H1 (cell line): ENCODE measurements around the gene SPARCL1. TPM values are rescaled to one million over a fixed set of nuclear protein-coding genes. Genes with fewer than 3 reads are reported as not detected.

ENCODE experiments used
- CTCF ChIA-PET: fragments of 300-600 bp; sonication (Branson Sonifier 250); formaldehyde crosslinking; loops from one replicate; lab custom pipeline; 2021; ENCODE audit not compliant: partially characterized antibody; lab: Charles Lee
- POLR2A ChIA-PET: fragments of 300-600 bp; sonication (Branson Sonifier 250); formaldehyde crosslinking; loops from one replicate; lab custom pipeline; 2021; ENCODE audit warnings: inconsistent platforms; ENCODE audit not compliant: partially characterized antibody; lab: Charles Lee
- DNase-seq, 2 experiments: peaks; one replicate each; pipeline versions ENCODE4 v3.0.0 to v3.0.0-alpha.2; 2010 to 2022; ENCODE audit warnings: low spot score in 2 of 2, low read depth in 1 of 2, mixed read lengths in 1 of 2
- FAIRE-seq: peaks from 2 replicates; lab custom pipeline; 2011; peaks lifted over from hg19 to GRCh38; lab: Jason Lieb, UNC
- H2AFZ ChIP-seq: 2 replicates; pipeline ENCODE4 v1.8.1; 2012; ENCODE audit warnings: low read length, inconsistent platforms
- H2AK5ac ChIP-seq: 2 replicates; pipeline ENCODE4 v1.6.1; 2013; ENCODE audit warnings: low read depth, low read length
- H2BK120ac ChIP-seq: replicated peaks from 2 replicates; pipeline ENCODE3; 2013; ENCODE audit warnings: low read depth, low read length, inconsistent platforms
- H2BK12ac ChIP-seq: 2 replicates; pipeline ENCODE4 v1.6.1; 2013; ENCODE audit warnings: low read depth, low read length
- H2BK15ac ChIP-seq: 2 replicates; pipeline ENCODE4 v1.6.1; 2013; ENCODE audit warnings: low read length
- H2BK20ac ChIP-seq: 2 replicates; pipeline ENCODE4 v1.6.1; 2013; ENCODE audit warnings: low read length
- H2BK5ac ChIP-seq: 2 replicates; pipeline ENCODE4 v1.6.1; 2013; ENCODE audit warnings: low read depth, low read length
- H3K14ac ChIP-seq: 2 replicates; pipeline ENCODE4 v1.6.1; 2013; ENCODE audit warnings: inconsistent platforms; ENCODE audit not compliant: insufficient read length
- H3K18ac ChIP-seq: 2 replicates; pipeline ENCODE4 v1.6.1; 2013; ENCODE audit warnings: low read length; ENCODE audit errors: extremely low read depth
- H3K23ac ChIP-seq: 2 replicates; pipeline ENCODE4 v1.6.1; 2013; ENCODE audit warnings: inconsistent platforms; ENCODE audit not compliant: insufficient read length
- H3K23me2 ChIP-seq: 2 replicates; pipeline ENCODE4 v1.6.1; 2013; ENCODE audit warnings: low read depth, low read length
- H3K27ac ChIP-seq: 2 replicates; pipeline ENCODE4 v1.6.1; 2011; ENCODE audit warnings: low read depth, low read length, inconsistent platforms
- H3K27me3 ChIP-seq, 4 experiments: replicated peaks in 1 of 4; 1 replicate in 1 of 4; 2 replicates in 3 of 4; pipeline versions ENCODE4 v1.6.1 to v1.8.1; 2011 to 2013; ENCODE audit warnings: low read length in 3 of 4, mild to moderate bottlenecking in 3 of 4, inconsistent platforms in 2 of 4, mixed read lengths in 2 of 4, moderate library complexity in 1 of 4; ENCODE audit not compliant: control insufficient read depth in 3 of 4, insufficient read depth in 3 of 4; ENCODE audit errors: extremely low read depth in 1 of 4
- H3K36me3 ChIP-seq, 4 experiments: 2 replicates each; pipeline versions ENCODE4 v1.6.1 to v1.8.1; 2011 to 2013; ENCODE audit warnings: mild to moderate bottlenecking in 4 of 4, low read length in 3 of 4, moderate library complexity in 2 of 4, control low read depth in 1 of 4, inconsistent platforms in 1 of 4; ENCODE audit not compliant: insufficient read depth in 4 of 4, control insufficient read depth in 2 of 4
- H3K4ac ChIP-seq: replicated peaks from 2 replicates; pipeline ENCODE3; 2013; ENCODE audit warnings: low read length, low read depth, mixed read lengths, inconsistent platforms; ENCODE audit not compliant: insufficient read length
- H3K4me1 ChIP-seq, 4 experiments: replicated peaks in 1 of 4; 1 replicate in 1 of 4; 2 replicates in 3 of 4; pipeline versions ENCODE4 v1.6.1 to v1.8.1; 2011 to 2013; ENCODE audit warnings: low read length in 3 of 4, inconsistent platforms in 2 of 4, mixed read lengths in 1 of 4; ENCODE audit not compliant: insufficient read depth in 4 of 4, control insufficient read depth in 3 of 4
- H3K4me2 ChIP-seq, 2 experiments: 2 replicates each; pipeline versions ENCODE4 v1.6.1 to v1.8.1; 2011 to 2013; ENCODE audit warnings: low read depth in 2 of 2, low read length in 2 of 2, control low read depth in 1 of 2, inconsistent platforms in 1 of 2, mild to moderate bottlenecking in 1 of 2; ENCODE audit not compliant: insufficient read depth in 1 of 2
- H3K4me3 ChIP-seq, 4 experiments: fragments of 200-600, 300-600 bp in 1 of 4; sonication (generic), shearing (Covaris generic), sonication (Bioruptor Twin) in 1 of 4; 2 replicates each; pipeline versions ENCODE4 v1.5.1 to v1.8.1; 2011 to 2016; ENCODE audit warnings: low read length in 4 of 4, low read depth in 3 of 4, control low read depth in 2 of 4, inconsistent platforms in 2 of 4, mild to moderate bottlenecking in 2 of 4, mixed read lengths in 1 of 4, moderate library complexity in 1 of 4; ENCODE audit not compliant: insufficient read depth in 2 of 4; ENCODE audit errors: extremely low read depth in 1 of 4
- H3K56ac ChIP-seq: replicated peaks from 2 replicates; pipeline ENCODE3; 2013; ENCODE audit warnings: low read depth, mild to moderate bottlenecking, mixed read lengths, low read length, inconsistent platforms; ENCODE audit not compliant: insufficient read length
- H3K79me1 ChIP-seq: 2 replicates; pipeline ENCODE4 v1.6.1; 2013; ENCODE audit warnings: low read depth, low read length, control low read depth
- H3K79me2 ChIP-seq, 2 experiments: 2 replicates each; pipeline versions ENCODE4 v1.6.1 to v1.8.1; 2012 to 2013; ENCODE audit warnings: low read length in 2 of 2, mild to moderate bottlenecking in 2 of 2, inconsistent platforms in 1 of 2; ENCODE audit not compliant: insufficient read depth in 2 of 2, control insufficient read depth in 1 of 2
- H3K9ac ChIP-seq, 4 experiments: replicated peaks in 1 of 4; 1 replicate in 1 of 4; 2 replicates in 3 of 4; pipeline versions ENCODE4 v1.6.1 to v1.8.1; 2011 to 2013; ENCODE audit warnings: low read depth in 3 of 4, low read length in 3 of 4, control low read depth in 2 of 4, mild to moderate bottlenecking in 2 of 4, moderate library complexity in 2 of 4, inconsistent platforms in 1 of 4; ENCODE audit errors: extremely low read depth in 1 of 4
- H3K9me3 ChIP-seq, 2 experiments: 2 replicates each; pipeline versions ENCODE4 v1.6.1 to v1.8.1; 2012 to 2013; ENCODE audit warnings: mild to moderate bottlenecking in 2 of 2, moderate library complexity in 2 of 2, control low read depth in 1 of 2, inconsistent platforms in 1 of 2, low read depth in 1 of 2, low read length in 1 of 2, mixed read lengths in 1 of 2; ENCODE audit not compliant: insufficient read depth in 2 of 2
- H4K20me1 ChIP-seq, 2 experiments: replicated peaks in 1 of 2; 2 replicates each; pipeline versions ENCODE3 to v1.8.1; 2011 to 2013; ENCODE audit warnings: inconsistent platforms in 2 of 2, low read length in 2 of 2, mild to moderate bottlenecking in 1 of 2; ENCODE audit not compliant: insufficient read depth in 2 of 2, control insufficient read depth in 1 of 2
- H4K5ac ChIP-seq: 2 replicates; pipeline ENCODE4 v1.6.1; 2013; ENCODE audit warnings: low read length, low read depth, mixed read lengths, inconsistent platforms; ENCODE audit not compliant: insufficient read length
- H4K8ac ChIP-seq: 2 replicates; pipeline ENCODE4 v1.8.0; 2013; ENCODE audit warnings: mild to moderate bottlenecking, moderate library complexity, low read length, inconsistent platforms; ENCODE audit not compliant: insufficient read depth; ENCODE audit errors: extremely low read depth
- H4K91ac ChIP-seq: replicated peaks from 2 replicates; pipeline ENCODE3; 2013; ENCODE audit warnings: low read length, mixed read lengths, inconsistent platforms; ENCODE audit not compliant: insufficient read length
- EGR1 ChIP-seq: IDR thresholded peaks from 2 replicates; pipeline ENCODE4 v1.6.1; 2011; ENCODE audit warnings: low read depth, low read length, borderline replicate concordance
- WGBS, 2 experiments: shearing (Covaris generic) in 1 of 2; methylation state at CpG; one replicate each; pipeline versions ENCODE4 v1.1.6 to v1.1.7; 2013 to 2015; ENCODE audit warnings: low lambda C conversion rate in 2 of 2, mixed read lengths in 2 of 2, inconsistent platforms in 1 of 2, low coverage in 1 of 2, missing lambda C conversion rate in 1 of 2; ENCODE audit not compliant: insufficient replicate concordance in 2 of 2, insufficient coverage in 1 of 2, insufficient read length in 1 of 2; ENCODE audit errors: extremely low coverage in 1 of 2, missing lambda C conversion rate in 1 of 2; 5-methylcytosine and 5-hydroxymethylcytosine counted together
- polyA plus RNA-seq, 7 experiments: library from polyadenylated mRNA; depleted of rRNA in 3 of 7; stranded (reverse) in 5 of 7; unstranded in 2 of 7; fragments of >200 nt in 5 of 7; fragments of 200-250 nt in 2 of 7; gene quantifications; 1 replicate in 5 of 7; 2 replicates in 1 of 7; 4 replicates in 1 of 7; pipeline versions ENCODE4 v1.2.1 to v1.2.3, GENCODE V29; 2011 to 2013; ENCODE audit warnings: missing spikeins in 2 of 7, mixed read lengths in 2 of 7
- total RNA-seq: library from RNA; stranded (reverse); fragmentation: NEBNext Ultra II Directional; extraction: Animal tissue kit (Norgen Biotek cat#: 25700); gene quantifications from 2 replicates; pipeline ENCODE4 v1.2.1, GENCODE V29; 2021

Gene SPARCL1
- total and polyA plus RNA-seq, 2 of the 8 experiments (the other 6 are each of a cell fraction or from before 2014, with no cell fraction given), result 0.48 to 0.51 TPM

- POLR2A ChIA-PET, result interaction anchor here (0.9 kb wide), 1 partner anchor 128 kb away, joined by 3 read pairs; no protein-coding TSS in a partner anchor
- Histone ChIP-seq H3K9me3 (peaks cover 0 to 4% of the 10 kb centered on the region in 2 experiments; a peak in 1 of 4 replicates), H3K27ac (no peak overlapping the region)
- no peak for TF ChIP-seq EGR1
- TF ChIP-seq, all 59 proteins: peak for 0
- Histone ChIP-seq H3K4ac (no peak overlapping the region), H3K23ac (no peak overlapping the region), H3K4me1 (peaks cover 0 to 9% (median 1%) of the 10 kb centered on the region in 4 experiments; a peak in 2 of 7 replicates), H3K36me3 (no peaks in the 10 kb centered on the region), H2BK20ac (no peak overlapping the region), H3K27me3 (no peaks in the 10 kb centered on the region), H4K91ac (no peak overlapping the region), H3K4me2 (no peak overlapping the region), H4K5ac (no peak overlapping the region), H3K56ac (no peak overlapping the region), H3K79me1 (no peaks in the 10 kb centered on the region), H2BK120ac (no peak overlapping the region), H4K20me1 (no peaks in the 10 kb centered on the region), H2BK12ac (no peak overlapping the region), H2AK5ac (no peak overlapping the region), H3K4me3 (no peak overlapping the region), H2AFZ (no peak overlapping the region), H2BK15ac (no peak overlapping the region), H3K18ac (no peak overlapping the region), H2BK5ac (no peak overlapping the region), H3K14ac (no peak overlapping the region), H4K8ac (no peak overlapping the region), H3K9ac (no peak overlapping the region), H3K23me2 (no peaks in the 10 kb centered on the region), H3K79me2 (no peaks in the 10 kb centered on the region)
- no peak for FAIRE-seq
- no peak for DNase-seq
- CTCF ChIA-PET, result interaction anchor here (1.0 to 1.3 kb wide), 3 partner anchors 10 to 32 kb away, joined by 3 read pairs; no protein-coding TSS in a partner anchor
- 91% methylated on average over 1 of the region's 1 CpG; no CpG with 5 or more reads in 1 of the 2 experiments for WGBS, 2 experiments
These were observed 1.1 kb upstream of the SPARCL1 start for GRCh38 chr4:87530229-87530628.
